ENCODE results near the gene CCR5AS.

DNA sequence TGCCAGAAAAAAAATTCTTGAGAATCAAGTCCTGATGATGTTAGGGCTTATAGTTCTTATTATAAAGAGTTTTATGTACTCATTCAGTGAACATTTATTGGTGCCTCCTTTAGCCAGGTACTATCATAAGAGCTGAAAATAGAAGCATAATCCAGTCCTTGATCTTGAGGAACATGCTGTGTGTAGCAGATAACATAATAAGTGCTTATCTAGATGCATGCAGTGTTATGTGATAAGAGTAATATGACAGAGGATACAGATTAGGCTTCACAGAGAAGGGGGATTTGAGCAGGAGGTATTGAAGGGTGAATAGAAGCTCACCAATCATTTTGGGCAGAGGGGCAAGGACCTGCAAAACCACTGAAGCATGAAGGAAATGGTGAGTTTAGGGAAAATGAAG is 51.9 kb downstream of the CCR5AS start:
- TF ChIP-seq EZH2phosphoT487 (IDR thresholded peaks at IDR 0.05; ENCODE audit: low read depth, severe bottlenecking, unreplicated experiment): no peak
- TF ChIP-seq, protein P1, sequence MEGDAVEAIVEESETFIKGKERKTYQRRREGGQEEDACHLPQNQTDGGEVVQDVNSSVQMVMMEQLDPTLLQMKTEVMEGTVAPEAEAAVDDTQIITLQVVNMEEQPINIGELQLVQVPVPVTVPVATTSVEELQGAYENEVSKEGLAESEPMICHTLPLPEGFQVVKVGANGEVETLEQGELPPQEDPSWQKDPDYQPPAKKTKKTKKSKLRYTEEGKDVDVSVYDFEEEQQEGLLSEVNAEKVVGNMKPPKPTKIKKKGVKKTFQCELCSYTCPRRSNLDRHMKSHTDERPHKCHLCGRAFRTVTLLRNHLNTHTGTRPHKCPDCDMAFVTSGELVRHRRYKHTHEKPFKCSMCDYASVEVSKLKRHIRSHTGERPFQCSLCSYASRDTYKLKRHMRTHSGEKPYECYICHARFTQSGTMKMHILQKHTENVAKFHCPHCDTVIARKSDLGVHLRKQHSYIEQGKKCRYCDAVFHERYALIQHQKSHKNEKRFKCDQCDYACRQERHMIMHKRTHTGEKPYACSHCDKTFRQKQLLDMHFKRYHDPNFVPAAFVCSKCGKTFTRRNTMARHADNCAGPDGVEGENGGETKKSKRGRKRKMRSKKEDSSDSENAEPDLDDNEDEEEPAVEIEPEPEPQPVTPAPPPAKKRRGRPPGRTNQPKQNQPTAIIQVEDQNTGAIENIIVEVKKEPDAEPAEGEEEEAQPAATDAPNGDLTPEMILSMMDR (IDR thresholded peaks at IDR 0.05; ENCODE audit: poor library complexity): no peak
- TF ChIP-seq EZH2 (IDR thresholded peaks at IDR 0.05; ENCODE audit: borderline replicate concordance): no peak

All from hepatocyte (in vitro differentiated cells).